ENCODE data around the gene SLC2A13.

Gene SLC2A13

GRCh38 chr12:39712334-39712733 lies 393.5 kb downstream of the SLC2A13 start:
- no peak for DNase-seq

All from CD4-positive, alpha-beta T cell treated with Interleukin-4 for 1 hour (primary cell).